DMS79 treated with DMSO at 0.1 percent for 48 hours (cell line): ENCODE measurements around the gene NGB.

ENCODE experiments used
- DNase-seq: peaks from one replicate; lab custom pipeline; 2025; lab: John Stamatoyannopoulos, UW

Gene NGB

DNA sequence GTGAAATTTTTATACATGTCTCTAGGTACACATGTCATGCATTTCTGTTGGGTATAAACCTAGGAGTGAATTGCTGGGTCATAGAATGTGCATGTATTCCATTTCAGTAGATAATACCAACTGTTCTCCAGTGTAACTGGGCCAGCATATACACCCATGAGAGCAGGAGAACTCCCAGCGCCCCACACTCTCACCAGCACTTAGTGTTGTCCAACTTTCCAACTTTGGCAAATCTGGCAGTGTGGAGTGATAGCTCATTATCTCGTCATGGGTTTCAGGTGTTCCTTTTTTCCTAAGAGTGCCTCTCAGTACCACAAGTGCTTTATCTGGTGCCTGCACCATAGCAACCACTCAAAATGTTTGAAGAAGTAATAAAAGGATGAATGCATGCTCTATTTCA is 40.1 kb downstream of the NGB start:
- DNase-seq = peak; percentile 48

DNA sequence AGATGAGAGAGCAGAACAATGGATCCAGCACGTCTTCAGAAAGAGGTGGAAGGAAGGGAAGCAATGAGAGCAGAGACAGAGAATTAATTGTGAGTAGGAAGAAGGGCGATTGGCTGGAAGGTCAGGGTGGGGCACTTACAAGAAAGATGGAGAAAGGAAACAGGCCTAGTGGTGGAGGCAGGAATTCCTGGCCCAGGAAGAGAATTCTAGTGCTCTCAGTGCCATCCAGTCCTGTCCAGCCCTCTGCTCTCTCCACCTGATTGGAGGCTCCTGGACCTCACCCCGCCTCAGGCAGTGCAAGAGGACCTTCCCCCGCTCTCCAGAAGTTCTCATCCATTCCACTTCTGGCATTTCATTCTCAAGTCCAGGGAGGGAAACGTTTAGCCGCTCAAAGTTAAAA is 43.0 kb downstream of the NGB start:
- no peak for DNase-seq

DNA sequence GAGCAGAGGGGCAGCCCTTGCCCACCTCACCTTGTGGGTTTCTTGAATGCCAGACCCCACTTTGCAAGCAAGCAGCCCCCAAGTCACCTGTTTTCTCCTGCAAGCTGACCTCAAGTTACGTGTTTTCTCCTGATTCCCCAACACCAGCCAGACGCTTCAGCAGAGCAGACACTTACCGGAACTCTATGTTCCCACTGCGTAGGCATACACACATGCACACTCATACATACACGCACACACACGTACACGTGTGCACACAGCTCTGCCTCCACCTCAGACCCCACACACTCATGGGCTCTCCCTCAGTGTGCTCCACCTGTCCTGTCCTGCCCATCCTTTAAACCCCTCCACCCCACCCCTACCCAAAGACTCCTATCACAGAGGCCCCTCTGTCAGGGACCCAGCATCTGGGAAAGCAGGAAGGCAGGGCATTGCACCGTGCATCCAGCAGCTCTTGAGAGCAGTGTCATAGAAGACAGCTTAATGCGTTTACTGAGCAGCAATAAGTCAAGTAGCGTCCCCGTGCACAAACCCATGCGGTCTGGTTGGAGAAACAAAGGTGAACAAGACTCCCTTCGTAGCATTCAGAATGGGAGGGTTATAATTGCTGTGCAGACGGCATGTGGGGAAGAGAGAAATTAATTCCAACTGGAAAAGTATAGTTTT is 45.0 kb downstream of the NGB start:
- DNase-seq = no peak

DNA sequence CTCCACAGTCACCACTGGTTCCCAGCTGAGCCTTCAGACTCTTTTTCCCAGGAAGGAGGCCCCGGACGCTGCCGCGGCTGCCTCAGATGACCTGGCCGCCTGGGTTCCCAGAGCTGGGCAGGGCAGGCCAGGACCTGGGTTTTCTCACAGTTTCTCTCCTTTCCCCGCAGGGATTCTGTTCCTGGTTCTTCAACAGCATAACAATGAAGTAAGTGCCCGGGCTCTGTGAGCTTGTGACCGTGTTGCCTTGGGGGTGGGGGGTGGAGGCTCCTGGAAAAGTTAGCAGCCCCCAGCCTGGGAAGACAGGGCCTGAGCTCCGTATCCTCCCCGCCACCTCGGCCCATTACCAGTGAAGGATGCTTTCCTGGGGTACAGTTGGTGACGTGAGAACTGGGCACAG is 45.8 kb downstream of the NGB start:
- no peak for DNase-seq

DNA sequence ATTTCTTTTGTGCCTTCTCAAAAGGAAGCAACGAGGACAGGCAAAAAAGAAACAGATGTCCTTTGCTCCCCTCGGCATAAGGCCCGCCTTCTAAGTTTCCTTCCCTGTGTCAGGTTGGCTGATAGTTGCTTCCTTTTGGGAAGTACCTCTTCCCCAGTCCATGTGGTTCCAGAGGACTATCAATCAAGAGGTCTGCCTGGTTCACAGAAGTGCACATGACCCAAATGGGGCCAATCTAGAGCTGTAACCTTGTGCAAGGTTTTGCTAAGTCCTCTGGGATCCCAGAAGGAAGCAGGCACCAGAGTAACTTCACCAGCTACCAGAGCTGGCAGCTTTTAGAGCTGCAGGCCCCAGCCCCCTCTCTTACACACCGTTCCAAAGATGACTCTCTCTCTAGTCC is 46.8 kb downstream of the NGB start:
- no peak for DNase-seq

DNA sequence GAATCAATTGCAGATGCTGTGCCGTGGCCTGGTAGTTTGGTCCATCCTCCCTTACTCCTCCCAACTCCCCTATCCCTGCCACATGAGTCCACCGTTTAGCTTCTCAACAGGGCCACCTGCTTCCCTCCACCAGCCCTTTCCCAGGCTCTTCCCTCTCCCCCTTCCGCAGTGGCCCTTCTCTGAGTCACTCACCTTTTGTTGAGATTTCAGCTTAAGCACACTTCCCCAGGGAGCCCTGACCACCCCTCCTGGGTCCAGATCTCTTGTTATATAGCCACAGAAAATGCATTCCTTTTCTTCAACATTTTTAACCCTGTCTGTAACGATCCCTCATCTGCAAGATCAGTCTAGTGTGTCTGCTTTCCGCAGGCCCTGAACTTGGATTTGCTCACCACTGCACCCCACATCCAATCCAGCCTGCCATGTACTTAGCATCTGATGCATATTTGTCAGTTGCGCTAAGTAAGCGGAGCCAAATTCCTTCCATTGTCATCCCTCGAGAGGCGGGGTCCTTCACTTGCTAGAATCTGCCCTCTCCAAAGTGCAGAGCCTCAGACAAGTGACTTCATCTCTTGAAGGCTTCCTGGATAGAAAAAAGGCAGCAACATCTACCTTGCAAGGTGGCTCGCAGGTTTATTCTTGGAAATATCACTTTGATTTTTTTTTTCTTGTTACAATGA is 48.3 kb downstream of the NGB start:
- DNase-seq = no peak

DNA sequence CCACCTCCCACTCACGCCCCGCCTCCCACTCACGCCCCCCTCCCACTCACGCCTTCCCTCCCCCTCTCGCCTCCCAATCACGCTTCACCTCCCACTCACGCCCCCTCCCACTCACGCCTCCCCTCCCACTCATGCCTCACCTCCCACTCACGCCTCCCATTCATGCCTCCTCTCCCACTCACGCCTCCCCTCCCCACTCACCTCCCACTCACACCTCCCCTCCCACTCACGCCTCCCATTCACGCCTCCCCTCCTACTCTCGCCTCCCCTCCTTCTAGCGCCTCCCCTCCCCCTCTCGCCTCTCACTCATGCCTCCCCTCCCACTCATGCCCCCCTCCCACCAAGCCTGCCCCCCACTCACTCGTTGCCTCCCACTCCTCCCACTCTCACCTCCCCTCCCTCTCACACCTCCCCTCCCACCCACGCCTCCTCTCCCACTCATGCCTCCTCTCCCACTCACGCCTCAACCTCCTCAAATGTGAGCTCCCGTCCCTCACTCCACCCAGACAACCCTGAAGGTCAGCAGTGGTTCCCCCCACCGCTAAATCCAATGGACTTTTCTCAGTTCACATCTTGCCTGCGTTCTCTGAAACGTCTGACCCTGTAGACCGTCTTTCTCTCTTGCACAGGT is 49.6 kb downstream of the NGB start:
- DNase-seq = no peak

DNA sequence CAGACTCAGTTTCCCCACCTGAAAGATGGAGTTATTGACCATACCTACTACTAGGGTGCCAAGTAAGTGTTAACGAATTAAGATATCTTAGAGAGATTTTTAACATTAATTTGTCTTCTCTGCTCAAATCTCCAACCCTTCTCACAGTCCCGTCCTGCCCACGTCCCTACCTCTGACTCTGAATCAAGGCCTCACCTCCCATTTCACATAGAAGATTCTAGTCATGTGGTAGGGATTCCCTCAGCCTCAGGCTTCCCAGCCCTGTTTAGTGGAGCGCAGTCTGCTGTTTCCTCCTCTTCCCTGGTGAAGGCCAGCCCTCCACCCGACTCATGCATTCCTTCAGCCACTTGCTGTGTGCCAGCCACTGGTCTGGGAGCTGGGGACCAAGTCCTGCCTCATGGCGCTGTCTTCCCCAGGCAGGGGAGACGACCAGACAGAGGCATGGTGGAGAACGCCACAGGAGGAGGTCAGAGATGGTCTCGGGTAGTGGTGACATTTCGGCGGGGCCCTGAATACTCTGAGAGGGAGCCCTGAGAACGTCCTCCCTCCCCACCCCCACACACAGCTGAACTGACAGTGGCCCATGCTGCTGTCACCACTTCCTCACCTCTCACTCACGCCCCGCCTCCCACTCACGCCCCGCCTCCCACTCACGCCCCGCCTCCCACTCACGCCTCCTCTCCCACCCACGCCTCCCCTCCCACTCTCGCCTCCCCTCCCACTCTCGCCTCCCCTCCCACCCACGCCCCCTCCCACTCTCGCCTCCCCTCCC is 50.6 kb downstream of the NGB start:
- DNase-seq = no peak

DNA sequence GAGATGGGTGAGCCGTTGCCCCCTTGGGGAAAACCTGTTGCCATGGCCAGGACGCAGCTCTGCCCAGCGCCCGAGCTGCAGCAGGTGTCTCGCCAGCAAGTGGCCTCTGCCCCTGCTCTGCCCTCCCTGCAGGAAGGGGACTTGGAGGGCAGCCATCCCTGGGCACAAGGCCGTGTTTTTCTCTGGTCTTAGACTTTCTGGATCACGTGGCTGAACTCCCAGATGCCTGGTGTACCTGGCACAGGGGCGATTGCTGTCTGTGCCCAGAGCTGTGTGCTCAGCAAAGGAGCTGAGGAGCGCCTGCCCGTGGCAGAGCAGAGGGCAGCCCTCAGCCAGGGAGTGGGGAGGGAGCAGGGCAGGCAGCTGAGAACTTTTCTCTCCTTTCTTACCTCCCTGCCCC is 51.4 kb downstream of the NGB start:
- DNase-seq = no peak

DNA sequence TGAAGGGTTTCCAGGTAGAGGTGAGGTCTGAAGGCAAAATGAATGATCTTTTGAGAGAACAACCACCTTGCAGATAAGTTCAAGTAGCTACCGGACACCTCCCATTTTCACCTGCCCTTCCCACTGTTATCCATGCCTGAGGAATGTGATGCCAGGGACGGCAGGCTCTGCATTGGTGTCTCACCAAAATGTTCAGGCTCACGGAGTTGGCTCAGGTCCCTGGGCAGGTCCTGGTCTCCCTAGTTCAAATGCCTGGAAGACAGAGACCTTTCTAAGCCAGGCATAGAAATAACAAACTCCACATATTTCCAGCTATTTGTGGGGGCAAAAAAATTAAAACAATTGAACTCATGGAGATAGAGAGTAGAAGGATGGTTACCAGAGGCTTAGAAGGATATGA is 53.5 kb downstream of the NGB start:
- DNase-seq = no peak
